ENCODE results near the gene METAP2.

- no peak for TF ChIP-seq CTCF (IDR thresholded peaks at IDR 0.05 in 4 of 5, conservative IDR thresholded peaks at IDR 0.05 in 1 of 5)
- no peak for TF ChIP-seq POLR2A (IDR thresholded peaks at IDR 0.05)
Measured at GRCh38 chr12:95551305-95551704, 77.4 kb downstream of the METAP2 start, which contains the start of gene USP44.
